PC-3 (cell line): ENCODE data around the gene TEX264.

Experiments used
- EZH2 ChIP-seq: fragments of 300-600 bp; sonication (generic); IDR thresholded peaks from one replicate; pipeline ENCODE4 v1.6.1; 2017; ENCODE audit warnings: antibody characterized with exemption, mild to moderate bottlenecking, low read length; ENCODE audit not compliant: unreplicated experiment
- EZH2phosphoT487 ChIP-seq: fragments of 300-600 bp; sonication (generic); IDR thresholded peaks from 2 replicates; pipeline ENCODE4 v1.6.1; 2018; ENCODE audit warnings: mild to moderate bottlenecking, antibody characterized with exemption, low read length, borderline replicate concordance
- TF ChIP-seq, protein P1 (sequence below): fragments of 300-600 bp; sonication (generic); conservative IDR thresholded peaks from 2 replicates; pipeline ENCODE4 v1.5.1; 2017; ENCODE audit warnings: antibody characterized with exemption, low read depth, mild to moderate bottlenecking, low read length

DNA sequence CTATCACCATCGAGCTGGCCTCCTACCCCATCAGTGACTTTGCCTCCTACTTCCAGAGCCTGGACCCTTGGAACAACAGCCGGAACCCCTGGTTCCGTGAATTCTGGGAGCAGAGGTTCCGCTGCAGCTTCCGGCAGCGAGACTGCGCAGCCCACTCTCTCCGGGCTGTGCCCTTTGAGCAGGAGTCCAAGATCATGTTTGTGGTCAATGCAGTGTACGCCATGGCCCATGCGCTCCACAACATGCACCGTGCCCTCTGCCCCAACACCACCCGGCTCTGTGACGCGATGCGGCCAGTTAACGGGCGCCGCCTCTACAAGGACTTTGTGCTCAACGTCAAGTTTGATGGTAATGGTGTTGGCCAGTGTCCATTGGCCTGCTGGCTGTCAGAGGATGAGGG, 41.9 kb downstream of the TEX264 start:
- TF ChIP-seq, protein P1, sequence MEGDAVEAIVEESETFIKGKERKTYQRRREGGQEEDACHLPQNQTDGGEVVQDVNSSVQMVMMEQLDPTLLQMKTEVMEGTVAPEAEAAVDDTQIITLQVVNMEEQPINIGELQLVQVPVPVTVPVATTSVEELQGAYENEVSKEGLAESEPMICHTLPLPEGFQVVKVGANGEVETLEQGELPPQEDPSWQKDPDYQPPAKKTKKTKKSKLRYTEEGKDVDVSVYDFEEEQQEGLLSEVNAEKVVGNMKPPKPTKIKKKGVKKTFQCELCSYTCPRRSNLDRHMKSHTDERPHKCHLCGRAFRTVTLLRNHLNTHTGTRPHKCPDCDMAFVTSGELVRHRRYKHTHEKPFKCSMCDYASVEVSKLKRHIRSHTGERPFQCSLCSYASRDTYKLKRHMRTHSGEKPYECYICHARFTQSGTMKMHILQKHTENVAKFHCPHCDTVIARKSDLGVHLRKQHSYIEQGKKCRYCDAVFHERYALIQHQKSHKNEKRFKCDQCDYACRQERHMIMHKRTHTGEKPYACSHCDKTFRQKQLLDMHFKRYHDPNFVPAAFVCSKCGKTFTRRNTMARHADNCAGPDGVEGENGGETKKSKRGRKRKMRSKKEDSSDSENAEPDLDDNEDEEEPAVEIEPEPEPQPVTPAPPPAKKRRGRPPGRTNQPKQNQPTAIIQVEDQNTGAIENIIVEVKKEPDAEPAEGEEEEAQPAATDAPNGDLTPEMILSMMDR, result no peak
- no peak for TF ChIP-seq EZH2
- no peak for TF ChIP-seq EZH2phosphoT487
